Glutamatergic neuron (in vitro differentiated cells): ENCODE measurements around the gene KCNMB4. TPM values are rescaled to one million over a fixed set of nuclear protein-coding genes. Genes with fewer than 3 reads are reported as not detected.
A peak's percentile ranks its signal among the peaks of the same experiment; 100 is the strongest.

ENCODE experiments used
- DNase-seq: peaks from one replicate; pipeline ENCODE4 v3.0.0; 2022
- H3K27ac Mint-ChIP-seq: one replicate; pipeline ENCODE4 v1.8.0; 2020; ENCODE audit warnings: mild to moderate bottlenecking, mixed read lengths, inconsistent platforms; ENCODE audit not compliant: unreplicated experiment
- H3K27me3 Mint-ChIP-seq: one replicate; pipeline ENCODE4 v1.8.0; 2020; ENCODE audit warnings: mild to moderate bottlenecking, moderate library complexity, mixed read lengths, inconsistent platforms; ENCODE audit not compliant: unreplicated experiment
- H3K36me3 Mint-ChIP-seq: one replicate; pipeline ENCODE4 v1.8.0; 2020; ENCODE audit warnings: mild to moderate bottlenecking, mixed read lengths, inconsistent platforms; ENCODE audit not compliant: unreplicated experiment
- H3K4me1 Mint-ChIP-seq: one replicate; pipeline ENCODE4 v1.8.0; 2020; ENCODE audit warnings: mild to moderate bottlenecking, low read depth, mixed read lengths, inconsistent platforms; ENCODE audit not compliant: unreplicated experiment
- H3K4me3 Mint-ChIP-seq: one replicate; pipeline ENCODE4 v1.8.0; 2020; ENCODE audit warnings: mild to moderate bottlenecking, mixed read lengths, inconsistent platforms; ENCODE audit not compliant: unreplicated experiment
- H3K9me3 Mint-ChIP-seq: one replicate; pipeline ENCODE4 v1.8.0; 2020; ENCODE audit warnings: mild to moderate bottlenecking, moderate library complexity, mixed read lengths, inconsistent platforms; ENCODE audit not compliant: unreplicated experiment
- CTCF ChIP-seq: fragments of 200-600 bp; sonication (generic); IDR thresholded peaks from one replicate; pipeline ENCODE4 v1.5.0; 2021; ENCODE audit not compliant: partially characterized antibody, unreplicated experiment
- long read RNA-seq: library from polyadenylated mRNA; unstranded; transcript quantifications from one replicate; pipeline ENCODE4 v2.0.0, GENCODE V29; 2020; ENCODE audit not compliant: unreplicated experiment
- total RNA-seq: library from RNA; stranded (reverse); fragmentation: NEBNext Ultra II Directional; extraction: Animal tissue kit (Norgen Biotek cat#: 25700); gene quantifications from one replicate; pipeline ENCODE4 v1.2.1, GENCODE V29; 2021; ENCODE audit not compliant: unreplicated experiment

The KCNMB4 gene
- 18.7 TPM for total RNA-seq
- long read RNA-seq, full-length matches to known transcripts: 1 of 4 reads
- long read RNA-seq, partial matches to known transcripts: 0 of 4 reads
- long read RNA-seq, other reads (novel, unspliced or antisense): 3 of 4 reads

GRCh38 chr12:70365648-70366518 lies at the start of gene KCNMB4:
Gene KCNMB4, plus strand, starts transcription at chr12:70366290. Its CDS starts 445 bp downstream, at chr12:70366735.
- no peak for TF ChIP-seq CTCF
- Mint-ChIP-seq H3K27ac (peak within 1 kb of the TSS; percentile 93), H3K4me3 (peak within 1 kb of the TSS; percentile 94), H3K36me3 (peaks cover 4% of the 10 kb centered on the region), H3K4me1 (peaks cover 9% of the 10 kb centered on the region), H3K27me3 (peaks cover 3% of the 10 kb centered on the region), H3K9me3 (peaks cover 5% of the 10 kb centered on the region)
- DNase-seq: peak; percentile 94

- H3K4me1 Mint-ChIP-seq: no peaks in the 10 kb centered on the region
- H3K36me3 Mint-ChIP-seq: no peaks in the 10 kb centered on the region
- H3K27me3 Mint-ChIP-seq: no peaks in the 10 kb centered on the region
- no peak overlapping the region for H3K4me3 Mint-ChIP-seq
- H3K9me3 Mint-ChIP-seq: no peaks in the 10 kb centered on the region
- H3K27ac Mint-ChIP-seq: no peak overlapping the region
- DNase-seq: no peak
- no peak for TF ChIP-seq CTCF
Measured at GRCh38 chr12:70317781-70318180, 48.3 kb upstream of the KCNMB4 start.

GRCh38 chr12:70319605-70320004 lies 46.5 kb upstream of the KCNMB4 start:
- TF ChIP-seq CTCF: no peak
- no peak for DNase-seq
- Mint-ChIP-seq H3K4me1 (no peaks in the 10 kb centered on the region), H3K4me3 (no peak overlapping the region), H3K9me3 (no peaks in the 10 kb centered on the region), H3K27me3 (no peaks in the 10 kb centered on the region), H3K36me3 (no peaks in the 10 kb centered on the region), H3K27ac (no peak overlapping the region)

- DNase-seq: no peak
- H3K4me3 Mint-ChIP-seq: no peak overlapping the region
- no peaks in the 10 kb centered on the region for H3K36me3 Mint-ChIP-seq
- H3K27me3 Mint-ChIP-seq: no peaks in the 10 kb centered on the region
- no peak overlapping the region for H3K27ac Mint-ChIP-seq
- no peaks in the 10 kb centered on the region for H3K4me1 Mint-ChIP-seq
- H3K9me3 Mint-ChIP-seq: no peaks in the 10 kb centered on the region
- no peak for TF ChIP-seq CTCF
Measured at GRCh38 chr12:70321191-70321590, 44.9 kb upstream of the KCNMB4 start.

- Mint-ChIP-seq H3K4me1 (no peaks in the 10 kb centered on the region), H3K4me3 (no peak overlapping the region), H3K9me3 (peaks cover 2% of the 10 kb centered on the region), H3K27me3 (no peaks in the 10 kb centered on the region), H3K27ac (no peak overlapping the region), H3K36me3 (no peaks in the 10 kb centered on the region)
- no peak for TF ChIP-seq CTCF
- DNase-seq: no peak
Measured at GRCh38 chr12:70327541-70327940, 38.5 kb upstream of the KCNMB4 start.
